Gastroesophageal sphincter (tissue), 4 donors: ENCODE data around the gene SFMBT2. TPM values are rescaled to one million over a fixed set of nuclear protein-coding genes. Genes with fewer than 3 reads are reported as not detected.

Experiments
- ATAC-seq: fragments of 150-250 bp; one replicate; pipeline ENCODE4 v1.9.1; 2016; ENCODE audit warnings: mild to moderate bottlenecking, moderate library complexity
- H3K27ac ChIP-seq, 4 donors: fragments of 200-600 bp; sonication (generic) in 3 of 4; 1 replicate in 3 of 4; 2 replicates in 1 of 4; pipeline ENCODE4 v1.5.1; 2016 to 2019
- H3K27me3 ChIP-seq: fragments of 200-600 bp; sonication (generic); one replicate; pipeline ENCODE4 v1.5.1; 2019
- H3K36me3 ChIP-seq, 2 donors: fragments of 200-600 bp; sonication (generic); one replicate each; pipeline ENCODE4 v1.5.1; 2019; ENCODE audit warnings: control low read depth in 1 of 2
- H3K4me1 ChIP-seq, 3 donors: fragments of 200-600 bp; sonication (generic); 1 replicate in 2 of 3; 2 replicates in 1 of 3; pipeline ENCODE4 v1.5.1; 2016 to 2019; ENCODE audit warnings: control low read depth in 2 of 3
- H3K4me3 ChIP-seq, 2 donors: fragments of 200-600 bp; sonication (generic); one replicate each; pipeline ENCODE4 v1.5.1; 2019; ENCODE audit warnings: mild to moderate bottlenecking in 1 of 2, moderate library complexity in 1 of 2
- H3K9me3 ChIP-seq, 3 donors: fragments of 200-600 bp; sonication (generic); one replicate each; pipeline ENCODE4 v1.5.1; 2017 to 2019; ENCODE audit warnings: control low read depth in 2 of 3
- EP300 ChIP-seq: sonication (generic); formaldehyde crosslinking; IDR thresholded peaks from one replicate; pipeline ENCODE4 v1.6.1; 2017; ENCODE audit warnings: antibody characterized with exemption, mild to moderate bottlenecking
- POLR2A ChIP-seq, 2 donors: fragments of 450-650 bp; IDR thresholded peaks; one replicate each; pipeline ENCODE4 v1.6.1; 2017; ENCODE audit warnings: antibody characterized with exemption in 2 of 2, mild to moderate bottlenecking in 2 of 2, moderate library complexity in 1 of 2
- POLR2AphosphoS5 ChIP-seq: sonication (generic); formaldehyde crosslinking; IDR thresholded peaks from one replicate; pipeline ENCODE4 v1.6.1; 2017; ENCODE audit warnings: antibody characterized with exemption
- WGBS, 2 donors: methylation state at CpG; one replicate each; pipeline ENCODE4 v1.1.5; 2018; ENCODE audit warnings: low coverage in 1 of 2; 5-methylcytosine and 5-hydroxymethylcytosine counted together
- total RNA-seq, 4 donors: library from RNA; depleted of rRNA; stranded (reverse); fragments of >200 nt; gene quantifications; one replicate each; pipeline ENCODE4 v1.1.0, GENCODE V29; 2016
- TF ChIP-seq, protein P1 (sequence below), 4 experiments: fragments of 200-600 bp in 2 of 4; fragments of 450-650 bp in 2 of 4; sonication (generic) in 1 of 4; IDR thresholded peaks; one replicate each; pipeline ENCODE4 v1.5.1; 2017 to 2019; ENCODE audit warnings: antibody characterized with exemption in 4 of 4, mild to moderate bottlenecking in 2 of 4, moderate library complexity in 2 of 4

SFMBT2 gene
- total RNA-seq, 4 donors from 2014 or later = 6.9 to 14.3 (median 11.4) TPM

DNA sequence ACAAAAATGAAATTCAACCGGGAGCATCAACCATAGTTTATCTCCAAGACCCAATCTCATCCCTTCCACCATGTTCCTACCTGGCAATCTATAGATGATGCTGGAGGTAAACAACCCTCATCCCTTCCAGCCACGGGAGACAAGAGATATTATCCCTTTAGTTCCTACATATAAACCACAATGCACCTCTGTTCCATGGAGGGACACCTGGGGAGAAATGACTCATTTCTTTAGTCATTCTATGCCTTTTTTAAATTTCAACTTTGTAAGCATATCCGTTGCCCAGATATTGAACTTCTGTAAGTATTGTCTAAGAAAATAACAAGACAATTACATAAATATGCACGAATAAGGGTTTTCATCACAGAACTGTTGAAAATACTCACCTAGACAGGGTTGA lies 15.5 kb upstream of the SFMBT2 start:
- peaks cover 8% of the 10 kb centered on the region for H3K27me3 ChIP-seq
- TF ChIP-seq POLR2A (IDR thresholded peaks at IDR 0.05) (no peak), EP300 (no peak), POLR2AphosphoS5 (no peak)
- TF ChIP-seq, protein P1, sequence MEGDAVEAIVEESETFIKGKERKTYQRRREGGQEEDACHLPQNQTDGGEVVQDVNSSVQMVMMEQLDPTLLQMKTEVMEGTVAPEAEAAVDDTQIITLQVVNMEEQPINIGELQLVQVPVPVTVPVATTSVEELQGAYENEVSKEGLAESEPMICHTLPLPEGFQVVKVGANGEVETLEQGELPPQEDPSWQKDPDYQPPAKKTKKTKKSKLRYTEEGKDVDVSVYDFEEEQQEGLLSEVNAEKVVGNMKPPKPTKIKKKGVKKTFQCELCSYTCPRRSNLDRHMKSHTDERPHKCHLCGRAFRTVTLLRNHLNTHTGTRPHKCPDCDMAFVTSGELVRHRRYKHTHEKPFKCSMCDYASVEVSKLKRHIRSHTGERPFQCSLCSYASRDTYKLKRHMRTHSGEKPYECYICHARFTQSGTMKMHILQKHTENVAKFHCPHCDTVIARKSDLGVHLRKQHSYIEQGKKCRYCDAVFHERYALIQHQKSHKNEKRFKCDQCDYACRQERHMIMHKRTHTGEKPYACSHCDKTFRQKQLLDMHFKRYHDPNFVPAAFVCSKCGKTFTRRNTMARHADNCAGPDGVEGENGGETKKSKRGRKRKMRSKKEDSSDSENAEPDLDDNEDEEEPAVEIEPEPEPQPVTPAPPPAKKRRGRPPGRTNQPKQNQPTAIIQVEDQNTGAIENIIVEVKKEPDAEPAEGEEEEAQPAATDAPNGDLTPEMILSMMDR (IDR thresholded peaks at IDR 0.05) = no peak
- ATAC-seq = no peak
- no peaks in the 10 kb centered on the region for H3K4me1 ChIP-seq
- H3K36me3 ChIP-seq = no peaks in the 10 kb centered on the region
- H3K4me3 ChIP-seq = no peak overlapping the region
- no peak overlapping the region for H3K27ac ChIP-seq
- no peaks in the 10 kb centered on the region for H3K9me3 ChIP-seq
- WGBS, 2 donors = 86 to 94% methylated on average over 3 to 4 of the region's 4 CpGs

DNA sequence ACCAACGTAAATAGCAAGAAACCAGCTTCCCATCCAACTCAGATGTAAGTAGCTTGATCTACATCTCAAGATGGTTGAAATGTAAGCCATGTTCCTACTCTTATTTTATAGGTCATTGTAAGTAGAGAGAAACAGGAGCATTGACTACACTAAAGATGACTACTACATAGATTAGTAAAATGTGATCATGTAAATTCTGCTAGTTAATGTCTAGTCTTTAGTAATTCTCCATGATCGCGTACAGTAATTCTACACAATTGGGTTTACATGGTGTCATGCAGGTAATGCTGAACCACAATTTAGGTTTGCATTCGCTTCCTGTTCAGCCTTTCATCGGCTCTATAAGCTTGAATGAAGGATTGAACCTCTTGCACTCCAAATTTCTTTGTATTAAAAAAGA lies 14.9 kb upstream of the SFMBT2 start:
- no peaks in the 10 kb centered on the region for H3K4me1 ChIP-seq
- H3K36me3 ChIP-seq = no peaks in the 10 kb centered on the region
- H3K27me3 ChIP-seq = peaks cover 11% of the 10 kb centered on the region
- no peaks in the 10 kb centered on the region for H3K9me3 ChIP-seq
- no peak overlapping the region for H3K27ac ChIP-seq
- 93 to 96% methylated on average over 2 to 5 of the region's 5 CpGs for WGBS, 2 donors
- ATAC-seq = no peak
- no peak overlapping the region for H3K4me3 ChIP-seq
- TF ChIP-seq POLR2A (IDR thresholded peaks at IDR 0.05) (no peak), POLR2AphosphoS5 (no peak), EP300 (no peak)
- TF ChIP-seq, protein P1 (IDR thresholded peaks at IDR 0.05) = no peak

DNA sequence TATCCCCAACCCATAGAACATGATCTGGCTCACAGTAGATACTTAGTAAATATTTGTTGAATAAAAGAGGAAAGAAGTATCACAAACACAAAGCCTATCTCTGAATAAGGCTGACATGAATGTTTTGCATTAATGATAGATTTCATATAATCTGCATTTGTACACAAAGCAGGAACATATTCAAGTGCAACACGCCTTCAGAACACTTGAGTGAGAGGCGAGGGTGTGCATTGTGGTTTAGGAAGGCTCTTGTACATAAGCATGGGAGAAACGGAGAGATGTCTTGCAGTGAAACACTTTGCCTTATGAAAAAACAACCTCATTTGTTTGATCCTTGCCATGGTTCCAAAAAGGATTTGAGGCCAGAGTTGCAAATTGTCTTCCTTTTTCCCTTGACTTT lies 14.1 kb upstream of the SFMBT2 start:
- Histone ChIP-seq H3K4me3 (no peak overlapping the region), H3K36me3 (no peaks in the 10 kb centered on the region), H3K27me3 (peaks cover 14% of the 10 kb centered on the region), H3K9me3 (no peaks in the 10 kb centered on the region), H3K4me1 (no peaks in the 10 kb centered on the region), H3K27ac (no peak overlapping the region)
- no peak for ATAC-seq
- TF ChIP-seq POLR2AphosphoS5 = no peak
- TF ChIP-seq EP300 = no peak
- TF ChIP-seq, protein P1 (IDR thresholded peaks at IDR 0.05) = no peak
- no peak for TF ChIP-seq POLR2A (IDR thresholded peaks at IDR 0.05)
- 81 to 100% methylated on average over 2 to 3 of the region's 3 CpGs for WGBS, 2 donors

DNA sequence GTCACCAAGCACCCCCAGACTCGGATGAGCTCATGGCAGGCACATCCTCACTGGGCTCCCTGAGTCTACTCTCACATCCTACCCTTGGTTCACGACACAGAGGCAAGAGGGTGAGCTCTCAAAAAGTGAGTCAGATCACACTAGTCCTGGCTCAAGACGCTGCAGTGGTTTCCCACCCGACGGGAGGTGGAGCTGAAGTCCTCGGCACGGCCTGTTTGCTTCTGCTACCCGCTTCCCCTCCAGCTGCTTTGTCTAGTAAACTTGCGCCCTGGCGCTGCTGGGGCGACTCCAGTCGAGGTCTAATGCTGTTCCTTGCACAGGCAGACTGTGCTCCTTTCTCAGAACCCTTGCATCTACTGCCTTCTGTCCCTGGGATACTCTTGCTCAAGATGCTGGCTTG lies 13.5 kb upstream of the SFMBT2 start:
- Histone ChIP-seq H3K27me3 (peaks cover 17% of the 10 kb centered on the region), H3K36me3 (no peaks in the 10 kb centered on the region), H3K9me3 (no peaks in the 10 kb centered on the region), H3K27ac (no peak overlapping the region), H3K4me3 (no peak overlapping the region), H3K4me1 (no peaks in the 10 kb centered on the region)
- WGBS, 2 donors = 89 to 100% methylated on average over 4 to 7 of the region's 12 CpGs
- ATAC-seq = no peak
- no peak for TF ChIP-seq EP300

DNA sequence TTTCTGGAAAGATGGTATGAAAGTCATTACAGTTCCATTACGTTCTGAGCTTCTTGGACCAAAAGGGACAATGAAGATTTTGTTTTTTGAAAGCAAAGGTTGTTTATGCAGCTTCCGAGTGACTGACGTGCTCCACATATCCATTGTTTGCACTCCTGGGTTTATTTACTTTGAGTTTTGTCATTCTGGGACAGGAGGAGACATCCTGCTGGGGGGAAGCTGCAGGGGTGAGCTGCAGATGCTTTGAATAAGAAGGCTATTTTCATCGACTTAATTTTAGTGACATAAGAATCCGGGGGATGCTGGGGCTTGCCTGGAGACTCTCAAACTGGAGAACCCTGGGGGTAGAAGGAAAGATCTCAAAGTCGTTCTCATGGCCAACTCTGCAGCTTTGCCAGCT lies 12.7 kb upstream of the SFMBT2 start:
- no peaks in the 10 kb centered on the region for H3K36me3 ChIP-seq
- no peak for TF ChIP-seq POLR2A (IDR thresholded peaks at IDR 0.05)
- TF ChIP-seq, protein P1 (IDR thresholded peaks at IDR 0.05) = no peak
- TF ChIP-seq EP300 = no peak
- no peak for TF ChIP-seq POLR2AphosphoS5
- H3K4me1 ChIP-seq = no peaks in the 10 kb centered on the region
- WGBS, 2 donors = 32 to 36% methylated on average over 6 of the region's 6 CpGs
- H3K27me3 ChIP-seq = peaks cover 17% of the 10 kb centered on the region
- no peak overlapping the region for H3K27ac ChIP-seq
- no peak overlapping the region for H3K4me3 ChIP-seq
- H3K9me3 ChIP-seq = no peaks in the 10 kb centered on the region
- no peak for ATAC-seq
